Stimulated activated CD4-positive, alpha-beta T cell treated with anti-CD3 and anti-CD28 coated beads, Interleukin-4, amount 100 ng/mL, for 4 hours (primary cell): ENCODE results near the gene NRIP3.
A peak's percentile ranks its signal among the peaks of the same experiment; 100 is the strongest.

ENCODE experiments used
- DNase-seq, 2 experiments: peaks; one replicate each; pipeline ENCODE4 v3.0.0-alpha.2; 2020

NRIP3 gene

GRCh38 chr11:9003573-9004182 is at the start of gene NRIP3:
TSS of gene NRIP3 (minus strand) at chr11:9004001. CDS start at chr11:9003935, 66 bp downstream.
- DNase-seq, result peak; percentile 68 to 73

GRCh38 chr11:9052316-9052715 is 48.5 kb upstream of the NRIP3 start:
- no peak for DNase-seq

DNA sequence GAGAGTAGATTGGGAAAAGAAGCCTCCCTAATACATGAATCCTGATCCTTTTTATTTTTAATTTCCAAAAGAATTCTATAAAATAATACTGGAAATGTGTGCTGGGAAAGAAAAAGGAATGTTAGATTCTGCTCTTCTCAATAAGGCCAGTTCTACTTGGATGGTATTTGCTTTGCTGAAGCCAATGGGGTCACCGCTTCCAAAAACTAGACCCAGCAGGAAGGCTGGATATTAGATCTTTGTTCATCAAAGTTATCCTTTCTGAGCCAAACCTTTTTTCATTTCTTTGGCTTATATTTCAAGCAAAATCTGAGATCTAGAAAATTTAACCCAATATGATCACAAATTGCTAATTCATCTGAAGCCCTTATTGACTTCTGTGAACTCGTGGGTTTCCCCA is 46.2 kb upstream of the NRIP3 start:
- DNase-seq, result no peak

GRCh38 chr11:9047964-9048523 is 44.2 kb upstream of the NRIP3 start:
- no peak for DNase-seq

- no peak for DNase-seq
These were observed 42.7 kb upstream of the NRIP3 start for GRCh38 chr11:9046481-9046880.

DNA sequence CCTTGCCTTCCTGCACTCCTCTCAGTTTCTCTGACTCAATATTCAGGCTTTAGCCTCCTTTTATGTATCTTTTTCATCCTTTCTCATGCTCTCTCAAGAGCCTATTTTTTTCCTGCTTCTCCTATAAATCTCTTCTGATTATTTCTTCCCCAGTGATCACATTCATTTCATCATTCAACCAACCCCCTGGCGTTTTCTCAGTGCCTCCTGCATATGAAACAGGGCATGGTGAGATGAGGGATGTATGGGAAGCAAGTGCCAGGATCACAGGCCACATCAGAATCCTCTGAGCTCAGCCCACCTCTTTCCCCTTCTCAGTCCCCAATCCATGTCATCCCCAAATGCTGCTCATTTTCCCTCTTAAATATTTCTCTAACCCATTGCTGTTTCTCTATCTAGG is 38.7 kb upstream of the NRIP3 start:
- DNase-seq, result no peak

DNA sequence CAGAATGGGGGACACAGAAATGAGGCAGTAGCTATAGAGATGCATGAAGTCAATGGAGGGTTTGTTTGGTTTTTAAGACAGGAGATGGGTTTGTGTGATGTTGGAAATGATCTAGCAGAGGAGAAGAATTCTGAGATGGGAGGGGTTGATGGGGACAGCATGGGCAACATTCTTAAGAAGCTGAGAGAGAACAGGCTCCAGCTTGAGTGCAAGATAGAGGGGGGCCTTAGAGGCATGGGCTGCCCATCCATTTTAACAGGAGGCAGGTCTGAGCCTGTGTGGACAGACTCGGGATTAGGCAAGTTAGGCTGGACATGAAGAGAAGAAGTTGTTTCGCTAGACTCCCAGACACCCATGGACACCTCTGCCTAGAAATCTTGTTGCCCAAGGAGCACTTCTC is 37.9 kb upstream of the NRIP3 start:
- no peak for DNase-seq

- DNase-seq, result no peak
These were observed 36.6 kb upstream of the NRIP3 start for GRCh38 chr11:9040410-9040809.

GRCh38 chr11:9039863-9040262 is 36.1 kb upstream of the NRIP3 start:
- DNase-seq, result no peak

DNA sequence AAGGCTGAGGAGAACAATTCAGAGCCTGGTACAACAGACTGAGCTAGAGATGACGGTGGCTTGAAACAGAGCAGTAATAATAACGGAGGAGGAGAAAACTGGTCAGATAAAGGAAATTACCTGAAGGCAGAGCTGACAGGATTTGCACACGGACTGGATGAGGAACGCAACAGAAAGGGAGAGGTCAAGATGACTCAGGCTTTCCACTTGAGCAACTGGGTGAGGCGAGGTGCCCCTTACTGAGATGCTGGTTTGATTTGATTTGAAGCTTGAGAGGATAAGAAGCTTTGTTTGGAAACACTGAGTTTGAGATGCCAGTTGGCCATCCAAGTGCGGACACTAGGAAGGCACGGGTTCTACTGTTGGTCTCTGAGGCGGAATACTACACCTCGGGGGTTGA is 35.4 kb upstream of the NRIP3 start:
- DNase-seq, result no peak

DNA sequence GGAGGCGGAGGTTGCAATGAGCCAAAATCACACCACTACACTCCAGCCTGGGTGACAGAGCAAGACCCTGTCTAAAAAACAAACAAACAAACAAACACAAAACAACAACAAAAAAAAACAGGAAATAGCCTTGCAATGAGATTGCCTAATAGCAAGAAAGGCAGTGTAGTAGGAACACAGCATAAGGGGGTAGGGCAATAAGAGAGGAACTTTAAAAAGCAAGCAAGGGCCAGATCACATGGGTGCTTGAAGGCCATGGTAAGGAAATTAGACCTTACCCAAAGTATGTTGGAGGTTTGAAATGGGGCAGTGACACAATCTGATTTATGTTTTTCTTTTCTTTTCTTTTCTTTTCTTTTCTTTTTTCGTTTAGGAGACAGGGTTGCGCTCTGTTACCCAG is 34.7 kb upstream of the NRIP3 start:
- DNase-seq, result no peak

DNA sequence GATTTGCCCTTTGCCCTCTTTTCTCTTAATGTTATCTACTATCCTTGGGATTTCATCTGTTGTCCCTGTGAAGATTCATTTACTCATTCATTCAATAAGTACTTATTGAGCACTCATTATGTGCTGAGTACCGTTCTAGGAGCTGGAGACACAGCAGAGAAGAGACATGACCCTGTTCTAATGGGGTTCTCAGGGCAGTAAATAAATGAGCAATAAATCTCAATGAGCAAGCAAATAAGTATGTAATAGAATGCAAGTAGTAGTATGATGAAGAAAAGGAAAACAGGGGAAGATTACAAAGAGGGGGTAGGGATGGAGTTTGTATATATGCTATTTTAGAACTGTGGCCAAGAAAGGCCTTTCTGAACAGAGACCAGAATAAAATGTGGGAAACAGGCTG is 34.2 kb upstream of the NRIP3 start:
- DNase-seq, result no peak

DNA sequence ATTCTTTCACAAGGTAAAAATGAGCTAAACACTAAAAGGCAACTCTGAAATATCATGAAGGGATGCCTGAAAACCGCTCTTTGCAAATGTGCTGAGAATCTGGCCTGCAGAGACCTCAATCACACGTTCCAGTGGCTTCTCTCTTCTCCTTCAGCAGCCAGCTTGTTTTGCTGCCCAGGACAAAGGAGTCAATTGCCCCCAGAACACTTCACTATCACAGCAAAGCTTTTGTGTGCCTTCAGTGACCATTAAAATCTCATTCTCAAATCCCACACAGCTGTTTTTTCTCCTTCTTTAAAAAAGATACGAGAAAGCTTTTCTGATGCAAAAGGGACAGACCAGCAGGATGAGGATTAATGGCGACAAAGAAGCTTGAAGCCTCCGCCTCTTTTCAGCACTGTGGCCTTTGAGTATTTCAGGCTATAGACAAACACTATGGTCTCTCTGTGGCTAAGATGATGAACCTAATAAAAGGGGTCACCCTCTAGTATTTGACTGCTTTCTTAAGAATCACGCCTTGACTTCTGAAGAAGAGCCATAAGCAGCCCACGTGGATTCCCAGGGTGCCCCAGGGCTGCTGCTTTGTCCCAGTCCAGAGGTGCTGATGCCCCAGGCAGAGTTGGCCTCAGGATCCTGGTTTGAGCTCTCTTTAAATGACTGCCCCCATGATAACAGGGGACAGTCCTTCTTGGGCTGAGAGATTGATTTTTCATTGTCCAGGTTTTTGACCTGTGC is 33.4 kb upstream of the NRIP3 start:
- no peak for DNase-seq

- DNase-seq, result no peak
These were observed 26.8 kb upstream of the NRIP3 start for GRCh38 chr11:9030601-9031000.

DNA sequence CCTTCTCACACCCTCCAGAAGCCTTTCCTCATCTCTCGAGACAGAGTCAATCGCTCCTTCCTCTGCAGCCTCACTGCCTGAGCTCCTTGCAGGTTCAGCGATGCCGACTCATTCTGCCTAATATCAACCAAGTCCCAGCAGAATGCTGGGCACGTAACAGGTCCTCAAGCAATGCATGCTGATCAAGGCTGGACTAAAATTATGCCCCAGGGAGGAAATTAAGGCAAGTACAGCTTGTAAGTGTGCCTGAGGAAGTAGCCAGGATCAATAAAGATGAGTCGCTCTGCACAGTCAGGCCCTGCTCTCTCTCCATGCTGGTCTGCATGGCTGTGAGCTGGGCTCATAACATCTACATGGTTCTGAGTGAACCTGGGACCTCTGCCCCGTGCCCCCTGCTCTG is 25.6 kb upstream of the NRIP3 start:
- no peak for DNase-seq

DNA sequence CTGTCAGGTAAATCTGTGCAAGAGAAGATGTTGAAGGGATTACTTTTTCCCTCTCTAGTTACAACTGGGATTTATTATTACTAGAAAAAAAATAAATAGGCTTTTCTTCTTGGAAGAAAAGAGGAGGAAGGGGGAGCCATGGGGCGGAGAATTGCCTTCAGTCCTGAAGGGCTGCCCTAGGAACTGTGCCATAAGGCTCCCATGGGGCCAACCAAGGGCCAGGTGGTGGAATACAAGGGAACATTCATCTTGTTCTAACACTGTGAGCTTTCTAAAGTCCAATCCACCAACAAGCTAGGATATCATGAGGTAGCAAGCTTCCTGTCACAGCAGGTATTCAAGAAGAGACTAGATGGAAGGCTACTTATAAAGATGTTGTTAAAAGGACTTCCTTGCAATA is 24.8 kb upstream of the NRIP3 start:
- DNase-seq, result no peak

- no peak for DNase-seq
These were observed 21.5 kb upstream of the NRIP3 start for GRCh38 chr11:9025101-9025850.

- no peak for DNase-seq
These were observed 19.3 kb upstream of the NRIP3 start for GRCh38 chr11:9022961-9023680.

- DNase-seq, result no peak
These were observed 17.1 kb upstream of the NRIP3 start for GRCh38 chr11:9020916-9021315.

- DNase-seq, result no peak
These were observed 16.1 kb upstream of the NRIP3 start for GRCh38 chr11:9019861-9020260.

- DNase-seq, result no peak
These were observed 14.0 kb upstream of the NRIP3 start for GRCh38 chr11:9017773-9018172.

DNA sequence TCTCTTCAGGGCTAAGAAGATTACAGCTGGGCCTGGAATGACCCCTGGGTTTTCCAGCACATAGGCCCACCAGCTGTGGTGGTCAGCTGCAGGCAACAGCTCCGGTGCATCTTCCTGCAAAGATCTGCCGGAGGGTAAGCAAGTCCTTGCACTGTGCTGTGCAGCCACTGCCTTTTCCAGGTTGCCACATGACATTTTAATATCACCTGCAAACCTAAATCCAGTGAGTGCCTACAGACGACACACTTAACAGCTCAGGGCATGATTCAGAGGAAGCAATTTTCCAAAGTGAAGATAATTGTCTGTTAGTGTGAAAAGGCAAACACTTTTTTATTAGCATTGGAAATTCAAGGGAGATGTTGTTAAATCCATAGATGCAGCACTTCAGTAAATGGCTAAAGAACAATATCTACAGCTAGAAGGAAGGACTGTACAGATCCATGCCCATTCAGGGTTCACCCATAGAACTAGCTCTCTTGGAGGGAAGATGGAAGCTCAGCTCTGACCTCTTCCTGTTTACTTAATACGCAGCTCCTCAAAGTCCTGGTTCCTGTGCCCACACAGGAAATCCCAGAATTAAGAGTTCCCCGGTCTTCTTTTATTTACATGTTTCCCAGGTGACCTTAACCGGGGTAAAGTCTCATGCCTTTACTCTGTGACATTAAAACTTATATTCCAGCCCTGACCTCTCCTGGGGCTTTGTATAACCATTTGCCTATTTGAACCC is 13.3 kb upstream of the NRIP3 start:
- DNase-seq, result no peak
